ENCODE data around the gene BABAM2.

DNA sequence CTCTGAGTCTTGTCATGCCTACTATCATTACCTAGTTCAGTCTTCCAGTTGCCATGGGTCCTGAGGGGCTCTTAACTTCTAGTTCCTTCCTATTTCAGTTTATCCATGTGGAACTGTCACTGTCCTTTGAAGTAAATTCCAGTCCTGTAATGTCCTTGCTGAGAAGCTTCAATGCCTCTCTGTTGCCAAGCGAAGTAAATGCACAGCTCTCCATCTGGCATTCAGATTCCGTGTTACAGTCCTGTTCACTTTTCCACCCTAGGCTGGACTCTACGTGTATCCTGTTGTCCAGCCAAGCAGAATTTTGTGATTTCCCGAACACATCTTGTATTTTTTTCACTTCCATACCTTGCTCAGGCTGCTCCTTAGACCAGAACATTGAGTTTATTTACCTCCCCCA, 245.3 kb downstream of the BABAM2 start:
- TF ChIP-seq, protein P1, sequence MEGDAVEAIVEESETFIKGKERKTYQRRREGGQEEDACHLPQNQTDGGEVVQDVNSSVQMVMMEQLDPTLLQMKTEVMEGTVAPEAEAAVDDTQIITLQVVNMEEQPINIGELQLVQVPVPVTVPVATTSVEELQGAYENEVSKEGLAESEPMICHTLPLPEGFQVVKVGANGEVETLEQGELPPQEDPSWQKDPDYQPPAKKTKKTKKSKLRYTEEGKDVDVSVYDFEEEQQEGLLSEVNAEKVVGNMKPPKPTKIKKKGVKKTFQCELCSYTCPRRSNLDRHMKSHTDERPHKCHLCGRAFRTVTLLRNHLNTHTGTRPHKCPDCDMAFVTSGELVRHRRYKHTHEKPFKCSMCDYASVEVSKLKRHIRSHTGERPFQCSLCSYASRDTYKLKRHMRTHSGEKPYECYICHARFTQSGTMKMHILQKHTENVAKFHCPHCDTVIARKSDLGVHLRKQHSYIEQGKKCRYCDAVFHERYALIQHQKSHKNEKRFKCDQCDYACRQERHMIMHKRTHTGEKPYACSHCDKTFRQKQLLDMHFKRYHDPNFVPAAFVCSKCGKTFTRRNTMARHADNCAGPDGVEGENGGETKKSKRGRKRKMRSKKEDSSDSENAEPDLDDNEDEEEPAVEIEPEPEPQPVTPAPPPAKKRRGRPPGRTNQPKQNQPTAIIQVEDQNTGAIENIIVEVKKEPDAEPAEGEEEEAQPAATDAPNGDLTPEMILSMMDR (IDR thresholded peaks at IDR 0.05): no peak
- TF ChIP-seq EP300 (IDR thresholded peaks at IDR 0.05; ENCODE audit: low read depth): no peak
- TF ChIP-seq POLR2A (IDR thresholded peaks at IDR 0.05): no peak
- no peak for TF ChIP-seq POLR2AphosphoS5 (IDR thresholded peaks at IDR 0.05)

Measured in transverse colon (tissue), 4 donors.